ENCODE measurements around the gene FTCD. TPM values are rescaled to one million over a fixed set of nuclear protein-coding genes. Genes with fewer than 3 reads are reported as not detected.

The FTCD gene
- total and polyA plus RNA-seq, 2 of the 8 experiments (the other 6 are each of a cell fraction or from before 2014, with no cell fraction given) = 3.3 to 4.9 TPM

DNA sequence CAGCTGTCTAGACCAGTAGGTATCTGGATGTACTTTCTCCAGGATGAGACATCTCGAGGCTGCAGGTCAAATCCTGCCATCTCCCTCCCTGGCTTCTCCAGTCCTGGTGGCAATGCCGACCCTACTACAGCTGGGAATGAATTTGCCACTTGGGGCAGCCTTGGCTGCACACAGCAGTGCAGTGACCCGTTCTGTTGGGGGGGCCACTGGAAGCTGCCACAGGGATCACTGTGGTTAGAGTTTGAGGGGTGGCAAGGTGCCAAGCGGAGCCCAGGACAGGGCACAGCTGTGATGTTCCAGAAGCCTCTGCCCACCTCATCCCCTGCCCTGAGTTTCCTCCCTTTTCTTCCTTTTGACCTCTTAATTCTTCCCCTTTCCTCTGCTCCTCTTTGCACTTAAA, 40.4 kb downstream of the FTCD start (continued):
- TF ChIP-seq, protein P1, sequence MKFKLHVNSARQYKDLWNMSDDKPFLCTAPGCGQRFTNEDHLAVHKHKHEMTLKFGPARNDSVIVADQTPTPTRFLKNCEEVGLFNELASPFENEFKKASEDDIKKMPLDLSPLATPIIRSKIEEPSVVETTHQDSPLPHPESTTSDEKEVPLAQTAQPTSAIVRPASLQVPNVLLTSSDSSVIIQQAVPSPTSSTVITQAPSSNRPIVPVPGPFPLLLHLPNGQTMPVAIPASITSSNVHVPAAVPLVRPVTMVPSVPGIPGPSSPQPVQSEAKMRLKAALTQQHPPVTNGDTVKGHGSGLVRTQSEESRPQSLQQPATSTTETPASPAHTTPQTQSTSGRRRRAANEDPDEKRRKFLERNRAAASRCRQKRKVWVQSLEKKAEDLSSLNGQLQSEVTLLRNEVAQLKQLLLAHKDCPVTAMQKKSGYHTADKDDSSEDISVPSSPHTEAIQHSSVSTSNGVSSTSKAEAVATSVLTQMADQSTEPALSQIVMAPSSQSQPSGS (IDR thresholded peaks at IDR 0.05; ENCODE audit: low read length) = no peak

Data from H1 (cell line).